Panc1 (cell line): Measurements from ENCODE around the gene SCAANT1. TPM values are rescaled to one million over a fixed set of nuclear protein-coding genes. Genes with fewer than 3 reads are reported as not detected.

Experiments used
- ATAC-seq: fragments of 200-7000 bp; cut with Tn5 transposase; 2 replicates; pipeline ENCODE4 v1.9.1; 2020; ENCODE audit warnings: mild to moderate bottlenecking, moderate library complexity
- BruUV-seq: library from RNA; stranded (reverse); fragments of 400-500 nt; replicated peaks from 2 replicates; lab custom pipeline; 2021; lab: Mats Ljungman, UMichigan
- CTCF ChIA-PET: fragments of 300-600 bp; sonication (Branson Sonifier 250); formaldehyde crosslinking; loops from one replicate; lab custom pipeline; 2022; ENCODE audit warnings: antibody characterized with exemption; lab: Charles Lee
- POLR2A ChIA-PET: fragments of 300-600 bp; sonication (Branson Sonifier 250); formaldehyde crosslinking; loops from one replicate; lab custom pipeline; 2022; ENCODE audit warnings: antibody characterized with exemption; lab: Charles Lee
- DNase-seq: peaks from one replicate; pipeline ENCODE4 v3.0.0-alpha.2; 2010; ENCODE audit warnings: low read depth, low spot score
- H3K27ac ChIP-seq: 2 replicates; pipeline ENCODE4 v1.5.1; 2011; ENCODE audit warnings: mild to moderate bottlenecking, low read length, inconsistent platforms
- H3K27me3 ChIP-seq: fragments of 200-500 bp; sonication (Bioruptor generic); 2 replicates; pipeline ENCODE4 v1.6.0; 2014; ENCODE audit warnings: low read length, inconsistent platforms; ENCODE audit not compliant: control insufficient read depth, insufficient read depth
- H3K36me3 ChIP-seq: fragments of 200-500 bp; sonication (Bioruptor generic); 2 replicates; pipeline ENCODE4 v1.5.1; 2014; ENCODE audit warnings: inconsistent platforms, mild to moderate bottlenecking, low read length, moderate library complexity; ENCODE audit not compliant: control insufficient read depth, insufficient read depth
- H3K4me1 ChIP-seq: 2 replicates; pipeline ENCODE4 v1.5.1; 2011; ENCODE audit warnings: inconsistent platforms, mild to moderate bottlenecking, low read length, moderate library complexity; ENCODE audit not compliant: control insufficient read depth, insufficient read depth
- H3K4me3 ChIP-seq, 2 experiments: 2 replicates each; pipeline ENCODE4 v1.5.1; 2011 to 2012; ENCODE audit warnings: low read depth in 2 of 2, low read length in 2 of 2, mild to moderate bottlenecking in 2 of 2, inconsistent platforms in 1 of 2, moderate library complexity in 1 of 2
- H3K9me3 ChIP-seq: fragments of 200-500 bp; sonication (Bioruptor generic); 2 replicates; pipeline ENCODE4 v1.5.1; 2014; ENCODE audit warnings: low read depth, mild to moderate bottlenecking, inconsistent platforms, low read length, moderate library complexity; ENCODE audit not compliant: control insufficient read depth, insufficient read depth
- POLR2AphosphoS5 ChIP-seq: IDR thresholded peaks from 2 replicates; pipeline ENCODE4 v1.6.1; 2012; ENCODE audit warnings: mild to moderate bottlenecking, low read depth, low read length, moderate library complexity
- SIN3A ChIP-seq: IDR thresholded peaks from 2 replicates; pipeline ENCODE4 v1.6.1; 2012; ENCODE audit warnings: low read depth, mild to moderate bottlenecking, low read length, moderate library complexity, borderline replicate concordance; ENCODE audit not compliant: insufficient read depth
- TCF7L2 ChIP-seq: IDR thresholded peaks from 2 replicates; pipeline ENCODE4 v1.6.1; 2011; ENCODE audit warnings: mild to moderate bottlenecking, low read depth, low read length, inconsistent platforms
- in situ Hi-C: cut with HindIII; loops from 2 replicates; pipeline ENCODE4 v1.10.0; 2016; ENCODE audit warnings: low sequenced_read_pairs, low pct_unique_long_range_greater_than_20kb
- intact Hi-C: fragments of 100-400 bp; cut with micrococcal nuclease; formaldehyde crosslinking; loops from one replicate; pipeline ENCODE4 v1.10.0; 2022; ENCODE audit not compliant: unreplicated experiment
- total RNA-seq: library from RNA; stranded (reverse); gene quantifications from one replicate; pipeline ENCODE4 v1.2.1, GENCODE V29; 2021; ENCODE audit not compliant: unreplicated experiment
- TF ChIP-seq, protein P1 (sequence below): fragments of 450-650 bp; IDR thresholded peaks from 2 replicates; pipeline ENCODE4 v1.5.1; 2017; ENCODE audit warnings: mild to moderate bottlenecking
- TF ChIP-seq, protein P2 (sequence below), 2 experiments: IDR thresholded peaks; 2 replicates each; pipeline ENCODE4 v1.6.1; 2011 to 2012; ENCODE audit warnings: low read depth in 2 of 2, control low read depth in 1 of 2, low read length in 1 of 2, mild to moderate bottlenecking in 1 of 2, moderate library complexity in 1 of 2; ENCODE audit not compliant: insufficient read depth in 1 of 2

Gene SCAANT1
- total RNA-seq, 1 experiment from 2014 or later = not detected

DNA sequence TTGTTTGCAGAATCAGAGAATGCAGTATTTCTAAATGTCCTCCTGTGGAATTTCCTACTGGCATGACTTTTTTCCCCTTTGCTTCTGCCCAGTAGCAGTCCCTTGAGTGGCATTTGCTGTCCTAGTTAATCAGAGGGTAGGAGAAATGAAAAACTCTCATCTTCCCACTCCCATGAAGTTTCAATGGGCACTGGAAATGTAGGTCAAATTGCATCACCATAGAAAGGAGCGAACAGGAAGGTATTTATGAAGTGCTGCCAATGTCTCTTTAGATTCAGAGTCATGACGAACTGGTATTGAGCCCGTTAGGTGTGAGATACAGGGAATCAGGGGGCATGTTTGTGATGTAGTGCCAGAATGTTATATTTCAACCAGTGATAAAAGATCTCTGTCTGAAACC is 25.3 kb downstream of the SCAANT1 start:
- in situ Hi-C loops (no loop called here), intact Hi-C loops (no loop called here)
- TF ChIP-seq, protein P1, sequence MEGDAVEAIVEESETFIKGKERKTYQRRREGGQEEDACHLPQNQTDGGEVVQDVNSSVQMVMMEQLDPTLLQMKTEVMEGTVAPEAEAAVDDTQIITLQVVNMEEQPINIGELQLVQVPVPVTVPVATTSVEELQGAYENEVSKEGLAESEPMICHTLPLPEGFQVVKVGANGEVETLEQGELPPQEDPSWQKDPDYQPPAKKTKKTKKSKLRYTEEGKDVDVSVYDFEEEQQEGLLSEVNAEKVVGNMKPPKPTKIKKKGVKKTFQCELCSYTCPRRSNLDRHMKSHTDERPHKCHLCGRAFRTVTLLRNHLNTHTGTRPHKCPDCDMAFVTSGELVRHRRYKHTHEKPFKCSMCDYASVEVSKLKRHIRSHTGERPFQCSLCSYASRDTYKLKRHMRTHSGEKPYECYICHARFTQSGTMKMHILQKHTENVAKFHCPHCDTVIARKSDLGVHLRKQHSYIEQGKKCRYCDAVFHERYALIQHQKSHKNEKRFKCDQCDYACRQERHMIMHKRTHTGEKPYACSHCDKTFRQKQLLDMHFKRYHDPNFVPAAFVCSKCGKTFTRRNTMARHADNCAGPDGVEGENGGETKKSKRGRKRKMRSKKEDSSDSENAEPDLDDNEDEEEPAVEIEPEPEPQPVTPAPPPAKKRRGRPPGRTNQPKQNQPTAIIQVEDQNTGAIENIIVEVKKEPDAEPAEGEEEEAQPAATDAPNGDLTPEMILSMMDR = no peak
- TF ChIP-seq POLR2AphosphoS5 = no peak
- TF ChIP-seq, protein P2, sequence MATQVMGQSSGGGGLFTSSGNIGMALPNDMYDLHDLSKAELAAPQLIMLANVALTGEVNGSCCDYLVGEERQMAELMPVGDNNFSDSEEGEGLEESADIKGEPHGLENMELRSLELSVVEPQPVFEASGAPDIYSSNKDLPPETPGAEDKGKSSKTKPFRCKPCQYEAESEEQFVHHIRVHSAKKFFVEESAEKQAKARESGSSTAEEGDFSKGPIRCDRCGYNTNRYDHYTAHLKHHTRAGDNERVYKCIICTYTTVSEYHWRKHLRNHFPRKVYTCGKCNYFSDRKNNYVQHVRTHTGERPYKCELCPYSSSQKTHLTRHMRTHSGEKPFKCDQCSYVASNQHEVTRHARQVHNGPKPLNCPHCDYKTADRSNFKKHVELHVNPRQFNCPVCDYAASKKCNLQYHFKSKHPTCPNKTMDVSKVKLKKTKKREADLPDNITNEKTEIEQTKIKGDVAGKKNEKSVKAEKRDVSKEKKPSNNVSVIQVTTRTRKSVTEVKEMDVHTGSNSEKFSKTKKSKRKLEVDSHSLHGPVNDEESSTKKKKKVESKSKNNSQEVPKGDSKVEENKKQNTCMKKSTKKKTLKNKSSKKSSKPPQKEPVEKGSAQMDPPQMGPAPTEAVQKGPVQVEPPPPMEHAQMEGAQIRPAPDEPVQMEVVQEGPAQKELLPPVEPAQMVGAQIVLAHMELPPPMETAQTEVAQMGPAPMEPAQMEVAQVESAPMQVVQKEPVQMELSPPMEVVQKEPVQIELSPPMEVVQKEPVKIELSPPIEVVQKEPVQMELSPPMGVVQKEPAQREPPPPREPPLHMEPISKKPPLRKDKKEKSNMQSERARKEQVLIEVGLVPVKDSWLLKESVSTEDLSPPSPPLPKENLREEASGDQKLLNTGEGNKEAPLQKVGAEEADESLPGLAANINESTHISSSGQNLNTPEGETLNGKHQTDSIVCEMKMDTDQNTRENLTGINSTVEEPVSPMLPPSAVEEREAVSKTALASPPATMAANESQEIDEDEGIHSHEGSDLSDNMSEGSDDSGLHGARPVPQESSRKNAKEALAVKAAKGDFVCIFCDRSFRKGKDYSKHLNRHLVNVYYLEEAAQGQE (IDR thresholded peaks at IDR 0.05; ENCODE audit: insufficient read depth in 1 of 2, low read depth in 2 of 2, low read length in 1 of 2) = no peak
- no peak for TF ChIP-seq TCF7L2
- no peak for TF ChIP-seq SIN3A
- ChIA-PET CTCF (no interaction called here), POLR2A (no interaction called here)
- Histone ChIP-seq H3K27ac (no peak overlapping the region), H3K27me3 (no peaks in the 10 kb centered on the region), H3K9me3 (no peaks in the 10 kb centered on the region), H3K4me3 (no peak overlapping the region), H3K4me1 (no peaks in the 10 kb centered on the region), H3K36me3 (no peaks in the 10 kb centered on the region)
- ATAC-seq (no peak), DNase-seq (no peak)
- BruUV-seq = no TSS peak

DNA sequence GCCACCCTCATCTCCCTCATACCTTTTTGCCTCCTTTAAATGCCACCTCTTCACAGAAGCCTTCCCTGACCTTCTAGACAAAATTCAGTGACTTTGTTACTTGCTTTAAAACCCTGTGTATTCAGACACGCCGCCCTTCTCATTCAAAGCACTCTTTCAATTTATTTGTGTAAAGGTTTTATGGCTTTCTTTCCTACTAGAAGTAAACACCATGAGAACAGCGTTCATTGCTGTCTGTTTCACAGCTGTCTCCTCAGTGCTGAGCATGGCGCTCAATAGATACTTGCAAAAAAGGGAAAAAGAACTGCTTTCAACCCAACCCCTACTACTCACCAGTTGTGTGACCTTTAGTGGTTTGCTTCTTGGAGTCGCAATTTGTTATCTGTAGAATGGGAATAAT is 31.5 kb downstream of the SCAANT1 start:
- Histone ChIP-seq H3K4me3 (no peak overlapping the region), H3K27ac (no peak overlapping the region; the same call in 1 of the 2 replicates), H3K27me3 (no peaks in the 10 kb centered on the region), H3K36me3 (no peaks in the 10 kb centered on the region), H3K9me3 (no peaks in the 10 kb centered on the region), H3K4me1 (no peaks in the 10 kb centered on the region; the same call in 1 of the 2 replicates)
- in situ Hi-C loops = no loop called here
- no TSS peak for BruUV-seq
- ATAC-seq = no peak
- no peak for DNase-seq
- ChIA-PET CTCF (no interaction called here), POLR2A (no interaction called here)
- intact Hi-C loops = no loop called here
- TF ChIP-seq, protein P1 = no peak
- TF ChIP-seq TCF7L2 (no peak), POLR2AphosphoS5 (no peak), SIN3A (no peak)
- TF ChIP-seq, protein P2 (IDR thresholded peaks at IDR 0.05; ENCODE audit: insufficient read depth in 1 of 2, low read depth in 2 of 2, low read length in 1 of 2) = no peak
